Measurements from ENCODE around the gene TLCD2. TPM values are rescaled to one million over a fixed set of nuclear protein-coding genes. Genes with fewer than 3 reads are reported as not detected.

Gene TLCD2
- total and polyA plus RNA-seq, 2 of the 13 experiments (the other 11 are each of a cell fraction or from before 2014, with no cell fraction given), result 0.90 to 1.1 TPM

DNA sequence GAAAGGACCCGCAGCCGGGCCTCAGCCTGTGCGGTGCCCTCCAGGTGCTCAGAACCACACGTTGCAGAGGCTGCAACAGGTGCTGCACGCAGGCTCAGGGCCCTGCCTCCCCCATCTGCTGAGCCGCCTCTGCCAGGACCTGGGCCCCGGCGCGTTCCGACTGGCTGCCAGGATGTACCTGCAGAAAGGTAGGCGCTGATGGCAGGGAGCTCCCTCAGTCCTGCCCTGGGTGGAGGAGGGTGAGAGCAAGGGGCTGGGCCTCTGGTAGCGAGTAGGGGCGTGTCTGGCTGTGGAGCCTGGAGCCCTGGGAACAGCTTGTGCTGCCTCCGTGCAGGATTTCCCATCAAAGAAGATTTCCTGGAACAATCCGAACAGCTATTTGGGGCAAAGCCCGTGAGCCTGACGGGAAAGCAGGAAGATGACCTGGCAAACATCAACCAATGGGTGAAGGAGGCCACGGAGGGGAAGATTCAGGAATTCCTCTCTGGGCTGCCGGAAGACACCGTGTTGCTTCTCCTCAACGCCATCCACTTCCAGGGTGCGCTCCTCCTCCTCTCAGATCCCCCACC, 36.9 kb upstream of the TLCD2 start (continued):
- TF ChIP-seq, protein P1, sequence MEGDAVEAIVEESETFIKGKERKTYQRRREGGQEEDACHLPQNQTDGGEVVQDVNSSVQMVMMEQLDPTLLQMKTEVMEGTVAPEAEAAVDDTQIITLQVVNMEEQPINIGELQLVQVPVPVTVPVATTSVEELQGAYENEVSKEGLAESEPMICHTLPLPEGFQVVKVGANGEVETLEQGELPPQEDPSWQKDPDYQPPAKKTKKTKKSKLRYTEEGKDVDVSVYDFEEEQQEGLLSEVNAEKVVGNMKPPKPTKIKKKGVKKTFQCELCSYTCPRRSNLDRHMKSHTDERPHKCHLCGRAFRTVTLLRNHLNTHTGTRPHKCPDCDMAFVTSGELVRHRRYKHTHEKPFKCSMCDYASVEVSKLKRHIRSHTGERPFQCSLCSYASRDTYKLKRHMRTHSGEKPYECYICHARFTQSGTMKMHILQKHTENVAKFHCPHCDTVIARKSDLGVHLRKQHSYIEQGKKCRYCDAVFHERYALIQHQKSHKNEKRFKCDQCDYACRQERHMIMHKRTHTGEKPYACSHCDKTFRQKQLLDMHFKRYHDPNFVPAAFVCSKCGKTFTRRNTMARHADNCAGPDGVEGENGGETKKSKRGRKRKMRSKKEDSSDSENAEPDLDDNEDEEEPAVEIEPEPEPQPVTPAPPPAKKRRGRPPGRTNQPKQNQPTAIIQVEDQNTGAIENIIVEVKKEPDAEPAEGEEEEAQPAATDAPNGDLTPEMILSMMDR (CRISPR knock-in tag; IDR thresholded peaks at IDR 0.05), result no peak
- TF ChIP-seq, protein P2, sequence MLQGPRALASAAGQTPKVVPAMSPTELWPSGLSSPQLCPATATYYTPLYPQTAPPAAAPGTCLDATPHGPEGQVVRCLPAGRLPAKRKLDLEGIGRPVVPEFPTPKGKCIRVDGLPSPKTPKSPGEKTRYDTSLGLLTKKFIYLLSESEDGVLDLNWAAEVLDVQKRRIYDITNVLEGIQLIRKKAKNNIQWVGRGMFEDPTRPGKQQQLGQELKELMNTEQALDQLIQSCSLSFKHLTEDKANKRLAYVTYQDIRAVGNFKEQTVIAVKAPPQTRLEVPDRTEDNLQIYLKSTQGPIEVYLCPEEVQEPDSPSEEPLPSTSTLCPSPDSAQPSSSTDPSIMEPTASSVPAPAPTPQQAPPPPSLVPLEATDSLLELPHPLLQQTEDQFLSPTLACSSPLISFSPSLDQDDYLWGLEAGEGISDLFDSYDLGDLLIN (CRISPR knock-in tag; IDR thresholded peaks at IDR 0.05; ENCODE audit: borderline replicate concordance), result no peak
- TF ChIP-seq ZNF24 (IDR thresholded peaks at IDR 0.05) (no peak), ZBTB38 (CRISPR knock-in tag; IDR thresholded peaks at IDR 0.05) (peak; percentile 44; the same call in 1 of the 2 replicates), ZNF619 (CRISPR knock-in tag; IDR thresholded peaks at IDR 0.05) (no peak), ZNF207 (IDR thresholded peaks at IDR 0.05; ENCODE audit: borderline replicate concordance) (no peak), ZSCAN21 (CRISPR knock-in tag; IDR thresholded peaks at IDR 0.05; ENCODE audit: borderline replicate concordance) (no peak), ZNF660 (CRISPR knock-in tag; IDR thresholded peaks at IDR 0.05; ENCODE audit: borderline replicate concordance, low read depth) (no peak), CBFB (CRISPR knock-in tag; IDR thresholded peaks at IDR 0.05) (no peak), ZNF577 (CRISPR knock-in tag; IDR thresholded peaks at IDR 0.05; ENCODE audit: borderline replicate concordance, low read depth) (no peak), SOX13 (IDR thresholded peaks at IDR 0.05) (no peak), SOX13 (CRISPR knock-in tag; conservative IDR thresholded peaks at IDR 0.05 in 1 of 2, IDR thresholded peaks at IDR 0.05 in 1 of 2) (no peak), KLF15 (CRISPR knock-in tag; IDR thresholded peaks at IDR 0.05; ENCODE audit: borderline replicate concordance) (no peak), SAFB2 (CRISPR knock-in tag; IDR thresholded peaks at IDR 0.05; ENCODE audit: borderline replicate concordance, low read depth) (0 out of 2 replicates have a peak, but pooled peaks have one; percentile 29), RBFOX2 (IDR thresholded peaks at IDR 0.05; ENCODE audit: low read depth, low read length) (peak; percentile 93)
- TF ChIP-seq, protein P3, sequence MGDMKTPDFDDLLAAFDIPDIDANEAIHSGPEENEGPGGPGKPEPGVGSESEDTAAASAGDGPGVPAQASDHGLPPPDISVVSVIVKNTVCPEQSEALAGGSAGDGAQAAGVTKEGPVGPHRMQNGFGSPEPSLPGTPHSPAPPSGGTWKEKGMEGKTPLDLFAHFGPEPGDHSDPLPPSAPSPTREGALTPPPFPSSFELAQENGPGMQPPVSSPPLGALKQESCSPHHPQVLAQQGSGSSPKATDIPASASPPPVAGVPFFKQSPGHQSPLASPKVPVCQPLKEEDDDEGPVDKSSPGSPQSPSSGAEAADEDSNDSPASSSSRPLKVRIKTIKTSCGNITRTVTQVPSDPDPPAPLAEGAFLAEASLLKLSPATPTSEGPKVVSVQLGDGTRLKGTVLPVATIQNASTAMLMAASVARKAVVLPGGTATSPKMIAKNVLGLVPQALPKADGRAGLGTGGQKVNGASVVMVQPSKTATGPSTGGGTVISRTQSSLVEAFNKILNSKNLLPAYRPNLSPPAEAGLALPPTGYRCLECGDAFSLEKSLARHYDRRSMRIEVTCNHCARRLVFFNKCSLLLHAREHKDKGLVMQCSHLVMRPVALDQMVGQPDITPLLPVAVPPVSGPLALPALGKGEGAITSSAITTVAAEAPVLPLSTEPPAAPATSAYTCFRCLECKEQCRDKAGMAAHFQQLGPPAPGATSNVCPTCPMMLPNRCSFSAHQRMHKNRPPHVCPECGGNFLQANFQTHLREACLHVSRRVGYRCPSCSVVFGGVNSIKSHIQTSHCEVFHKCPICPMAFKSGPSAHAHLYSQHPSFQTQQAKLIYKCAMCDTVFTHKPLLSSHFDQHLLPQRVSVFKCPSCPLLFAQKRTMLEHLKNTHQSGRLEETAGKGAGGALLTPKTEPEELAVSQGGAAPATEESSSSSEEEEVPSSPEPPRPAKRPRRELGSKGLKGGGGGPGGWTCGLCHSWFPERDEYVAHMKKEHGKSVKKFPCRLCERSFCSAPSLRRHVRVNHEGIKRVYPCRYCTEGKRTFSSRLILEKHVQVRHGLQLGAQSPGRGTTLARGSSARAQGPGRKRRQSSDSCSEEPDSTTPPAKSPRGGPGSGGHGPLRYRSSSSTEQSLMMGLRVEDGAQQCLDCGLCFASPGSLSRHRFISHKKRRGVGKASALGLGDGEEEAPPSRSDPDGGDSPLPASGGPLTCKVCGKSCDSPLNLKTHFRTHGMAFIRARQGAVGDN (CRISPR knock-in tag; IDR thresholded peaks at IDR 0.05), result peak; percentile 54

All from HepG2 (cell line).